WTC11 (cell line): ENCODE data around the gene SH3TC2. TPM values are rescaled to one million over a fixed set of nuclear protein-coding genes. Genes with fewer than 3 reads are reported as not detected.

Experiments used
- ATAC-seq: fragments of 200-7000 bp; cut with Tn5 transposase; 2 replicates; pipeline ENCODE4 v1.10.0; 2021; ENCODE audit warnings: mild to moderate bottlenecking, moderate library complexity
- CTCF ChIA-PET: fragments of 300-600 bp; sonication (Branson Sonifier 250); formaldehyde crosslinking; loops from one replicate; lab custom pipeline; 2021; ENCODE audit warnings: antibody characterized with exemption; lab: Charles Lee
- POLR2A ChIA-PET: fragments of 350-600 bp; sonication (Branson Sonifier 250); formaldehyde crosslinking; loops from one replicate; lab custom pipeline; 2021; ENCODE audit warnings: antibody characterized with exemption; lab: Charles Lee
- DNase-seq: peaks from one replicate; pipeline ENCODE4 v3.0.0; 2021; ENCODE audit warnings: low spot score
- H3K27ac Mint-ChIP-seq: 2 replicates; pipeline ENCODE4 v1.8.0; 2021; ENCODE audit warnings: mixed read lengths
- H3K27me3 Mint-ChIP-seq: 2 replicates; pipeline ENCODE4 v1.8.0; 2021; ENCODE audit warnings: low read depth, mild to moderate bottlenecking, moderate library complexity, mixed read lengths
- H3K36me3 Mint-ChIP-seq: 2 replicates; pipeline ENCODE4 v1.8.0; 2021; ENCODE audit warnings: mixed read lengths
- H3K4me1 Mint-ChIP-seq: 2 replicates; pipeline ENCODE4 v1.8.0; 2022; ENCODE audit warnings: mixed read lengths
- H3K4me3 Mint-ChIP-seq: 2 replicates; pipeline ENCODE4 v1.8.0; 2021; ENCODE audit warnings: mild to moderate bottlenecking, moderate library complexity, mixed read lengths
- H3K9me3 Mint-ChIP-seq: 2 replicates; pipeline ENCODE4 v1.8.0; 2021; ENCODE audit warnings: mixed read lengths
- CREB1 ChIP-seq: sonication (generic); formaldehyde crosslinking; IDR thresholded peaks from 2 replicates; pipeline ENCODE4 v1.8.0; 2023; ENCODE audit warnings: mild to moderate bottlenecking, missing genetic modification reagents
- CREM ChIP-seq: sonication (generic); formaldehyde crosslinking; IDR thresholded peaks from 2 replicates; pipeline ENCODE4 v1.8.1; 2022; ENCODE audit warnings: mild to moderate bottlenecking, missing genetic modification reagents, moderate library complexity
- CTCF ChIP-seq: fragments of 200-600 bp; IDR thresholded peaks from 2 replicates; pipeline ENCODE4 v1.8.0; 2022; ENCODE audit warnings: antibody characterized with exemption
- HMGA2 ChIP-seq: fragments of 250-450 bp; sonication (Bioruptor Pico); IDR thresholded peaks from 2 replicates; pipeline ENCODE4 v1.4.0; 2021; ENCODE audit warnings: mild to moderate bottlenecking, moderate library complexity
- SOX15 ChIP-seq: fragments of 250-450 bp; sonication (Bioruptor Pico); IDR thresholded peaks from 2 replicates; pipeline ENCODE4 v1.9.0; 2021; ENCODE audit warnings: mild to moderate bottlenecking
- SP1 ChIP-seq: sonication (generic); formaldehyde crosslinking; conservative IDR thresholded peaks from 2 replicates; pipeline ENCODE4 v1.8.1; 2022; ENCODE audit warnings: missing genetic modification reagents
- TCF7 ChIP-seq: sonication (generic); formaldehyde crosslinking; IDR thresholded peaks from 2 replicates; pipeline ENCODE4 v1.8.0; 2022; ENCODE audit warnings: mild to moderate bottlenecking, low read depth, missing genetic modification reagents, moderate library complexity
- ZNF263 ChIP-seq: sonication (generic); formaldehyde crosslinking; IDR thresholded peaks from 2 replicates; pipeline ENCODE4 v1.8.1; 2022; ENCODE audit warnings: low read depth, mild to moderate bottlenecking, moderate library complexity, missing genetic modification reagents
- ZNF532 ChIP-seq: fragments of 250-450 bp; sonication (Bioruptor Pico); IDR thresholded peaks from 2 replicates; pipeline ENCODE4 v1.9.0; 2021; ENCODE audit warnings: mild to moderate bottlenecking, borderline replicate concordance
- microRNA-seq: library from miRNA; unstranded; fragments of <30 nt; microRNA quantifications from one replicate; pipeline ENCODE4 v1.2.0, GENCODE V29; 2022; ENCODE audit warnings: borderline number of aligned reads
- total RNA-seq: library from RNA; stranded (reverse); gene quantifications from 3 replicates; pipeline ENCODE4 v1.2.3, GENCODE V29; 2021

Gene SH3TC2
- total RNA-seq, 1 experiment from 2014 or later: 0.61 TPM

DNA sequence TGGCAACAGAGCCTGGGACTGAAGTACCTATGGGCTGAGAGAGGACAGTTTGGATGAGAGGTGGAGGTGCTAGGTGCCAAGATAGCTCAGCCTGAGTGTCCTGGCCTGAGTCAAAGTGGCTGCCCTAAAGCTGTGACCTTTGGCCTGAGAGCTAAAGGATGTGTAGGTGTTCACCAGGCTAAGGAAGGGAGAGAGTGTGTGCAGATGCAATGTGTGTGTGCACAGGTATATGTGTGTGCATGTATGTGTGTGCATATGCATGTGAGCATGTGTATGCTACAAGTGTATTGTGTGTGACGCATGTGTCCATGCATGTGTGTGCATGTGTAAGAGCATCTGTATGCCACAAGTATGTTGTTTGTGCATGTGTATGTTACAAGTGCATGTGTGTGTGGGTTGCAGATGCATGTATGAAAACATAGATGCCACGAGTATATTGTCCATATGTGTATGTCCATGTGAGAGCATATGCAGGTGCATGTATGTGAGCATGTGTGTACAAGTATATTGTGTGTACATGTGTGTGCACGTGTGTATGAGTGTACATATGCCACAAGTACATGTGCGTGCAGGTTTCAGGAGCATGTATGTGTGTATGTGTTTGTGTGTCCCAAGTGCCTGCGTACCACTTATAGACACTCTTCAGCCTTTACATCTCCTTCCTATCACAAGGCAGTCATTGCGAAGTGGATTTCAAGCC lies 102.6 kb downstream of the SH3TC2 start (continued):
- TF ChIP-seq ZNF532 (CRISPR knock-in tag): no peak

GRCh38 chr5:148957591-148958202 lies 105.2 kb downstream of the SH3TC2 start:
- H3K4me3 Mint-ChIP-seq: no peak overlapping the region
- H3K36me3 Mint-ChIP-seq: no peaks in the 10 kb centered on the region
- H3K4me1 Mint-ChIP-seq: peaks cover 23% of the 10 kb centered on the region
- H3K27ac Mint-ChIP-seq: no peak overlapping the region
- CTCF ChIA-PET: interaction anchor here (0.6 to 6.3 kb wide), 56 partner anchors 12 to 270 kb away, joined by 3 to 144 read pairs (median 4); partner anchors contain the start of genes ADRB2 and SH3TC2
- 0 out of 2 replicates have a peak, but pooled peaks cover 4% of the 10 kb centered on the region for H3K9me3 Mint-ChIP-seq
- peak; percentile 74 for DNase-seq
- ATAC-seq: no peak; the same call in 1 of the 2 replicates
- POLR2A ChIA-PET: interaction anchor here (1.0 kb wide), 1 partner anchor 26 kb away, joined by 3 read pairs; no protein-coding TSS in a partner anchor
- peaks cover 8% of the 10 kb centered on the region for H3K27me3 Mint-ChIP-seq
- TF ChIP-seq TCF7 (CRISPR knock-in tag): no peak
- TF ChIP-seq ZNF263 (CRISPR knock-in tag): no peak
- TF ChIP-seq HMGA2 (CRISPR knock-in tag): no peak
- no peak for TF ChIP-seq CREB1 (CRISPR knock-in tag)
- TF ChIP-seq CTCF: peak; percentile 85
- TF ChIP-seq, all 79 proteins: peak for 1

DNA sequence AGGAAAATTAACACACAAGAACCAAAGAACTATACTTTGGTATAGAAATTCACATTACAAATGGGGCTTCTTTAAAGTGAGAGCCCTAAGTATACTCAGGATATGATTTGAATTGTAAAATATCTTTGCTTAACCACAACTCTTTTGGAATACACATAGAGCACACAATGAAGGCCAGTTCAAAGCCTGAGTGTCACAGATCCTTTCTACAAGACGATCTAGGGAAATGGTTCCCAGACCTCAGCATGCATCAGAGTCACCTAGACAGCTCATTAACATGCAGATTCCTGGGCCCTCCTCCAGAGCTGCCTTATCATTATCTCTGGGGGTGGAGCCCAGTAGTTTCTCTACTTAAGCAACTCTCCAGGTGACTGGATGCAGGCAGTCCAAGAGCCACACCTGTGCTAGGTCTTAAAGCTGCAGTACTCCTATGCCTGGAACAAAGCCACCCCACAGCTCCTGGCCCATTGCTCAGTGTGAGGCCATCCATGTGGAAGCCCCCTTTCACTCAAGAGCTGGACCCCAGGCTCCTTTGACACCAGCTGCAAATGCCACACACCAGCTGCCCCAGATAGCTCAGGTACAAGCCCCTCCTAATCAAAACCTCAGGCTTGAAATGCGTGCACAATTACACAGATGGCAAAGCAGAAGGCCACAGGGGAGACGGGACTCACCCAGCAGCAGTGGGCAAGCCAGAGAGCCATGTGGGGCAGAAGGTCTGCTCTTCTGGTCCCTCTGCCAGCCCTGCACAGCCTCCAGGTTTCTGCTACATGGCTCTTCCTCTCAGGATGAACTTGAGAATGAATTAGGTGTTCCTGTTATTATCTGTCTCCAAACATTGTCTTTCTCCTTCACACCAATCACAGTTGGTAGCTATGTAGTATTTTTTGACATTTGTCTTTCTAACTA lies 106.1 kb downstream of the SH3TC2 start:
- ATAC-seq: peak; percentile 97
- Mint-ChIP-seq H3K4me3 (no peak overlapping the region), H3K27ac (peak overlapping the region; percentile 41; the same call in 1 of the 2 replicates), H3K36me3 (no peaks in the 10 kb centered on the region), H3K4me1 (peaks cover 32% of the 10 kb centered on the region), H3K27me3 (peaks cover 8% of the 10 kb centered on the region), H3K9me3 (0 out of 2 replicates have a peak, but pooled peaks cover 4% of the 10 kb centered on the region)
- ChIA-PET CTCF (interaction anchor here (0.7 to 6.3 kb wide), 42 partner anchors 8 to 308 kb away, joined by 3 to 144 read pairs (median 5); partner anchors contain the start of gene ADRB2), POLR2A (interaction anchor here (0.5 to 1.2 kb wide), 4 partner anchors 26 to 176 kb away, joined by 3 to 6 read pairs (median 3); no protein-coding TSS in a partner anchor)
- TF ChIP-seq SOX15 (CRISPR knock-in tag): no peak
- no peak for TF ChIP-seq CREM (CRISPR knock-in tag)
- TF ChIP-seq SP1 (CRISPR knock-in tag): 0 out of 2 replicates have a peak, but pooled peaks have one; percentile 35
- DNase-seq: peak; percentile 46

Small RNAs within 50 kb of the gene (microRNA-seq; reads per million reads assigned to microRNA genes)
- 1.4 reads per million for gene MIR584

Other genes starting within 250 kb of the SH3TC2 start
- gene ADRB2, start 236.5 kb downstream of the SH3TC2 start, total RNA-seq: 1.1 to 1.3 TPM (median 1.2 TPM) in 3 replicates
- 0.33 to 0.69 TPM (median 0.46 TPM) in 3 replicates for gene ABLIM3, start 78.4 kb upstream of the SH3TC2 start, total RNA-seq
- gene AFAP1L1, start 208.8 kb upstream of the SH3TC2 start, total RNA-seq: 5.7 to 8.4 TPM (median 6.9 TPM) in 3 replicates